Transverse colon (tissue), 3 donors: Measurements from ENCODE around the gene EPN2.

ENCODE experiments used
- CTCF ChIP-seq, 5 experiments: fragments of 200-600 bp in 3 of 5; fragments of 450-650 bp in 2 of 5; sonication (generic) in 3 of 5; IDR thresholded peaks; 1 replicate in 2 of 5; 2 replicates in 3 of 5; pipeline ENCODE4 v1.5.1; 2016 to 2017; ENCODE audit warnings: antibody characterized with exemption in 5 of 5, inconsistent platforms in 3 of 5, mild to moderate bottlenecking in 2 of 5, moderate library complexity in 1 of 5
- POLR2A ChIP-seq: fragments of 450-650 bp; IDR thresholded peaks from one replicate; pipeline ENCODE4 v1.6.1; 2016; ENCODE audit warnings: antibody characterized with exemption, mild to moderate bottlenecking, moderate library complexity

- no peak for TF ChIP-seq CTCF (IDR thresholded peaks at IDR 0.05)
- no peak for TF ChIP-seq POLR2A
These were observed 62.7 kb downstream of the EPN2 start for GRCh38 chr17:19299866-19300265.
